B cell (primary cell): ENCODE results near the gene CEP89. TPM values are rescaled to one million over a fixed set of nuclear protein-coding genes. Genes with fewer than 3 reads are reported as not detected.
"Not testable (repeated sequence)": the region's sequence is repeated elsewhere in the genome, so short reads cannot be mapped to it uniquely, and the experiment has no call there.

ENCODE experiments used
- ATAC-seq: fragments of 200-7000 bp; cut with Tn5 transposase; one replicate; pipeline ENCODE4 v1.10.0; 2021; ENCODE audit warnings: low read depth, mild to moderate bottlenecking, moderate number of reproducible peaks, moderate library complexity
- CTCF ChIA-PET: fragments of 350-600 bp; sonication (Branson Sonifier 250); formaldehyde crosslinking; loops from one replicate; lab custom pipeline; 2021; ENCODE audit warnings: antibody characterized with exemption, inconsistent platforms; lab: Charles Lee
- POLR2A ChIA-PET: fragments of 350-600 bp; sonication (Branson Sonifier 250); formaldehyde crosslinking; loops from one replicate; lab custom pipeline; 2021; ENCODE audit warnings: antibody characterized with exemption; lab: Charles Lee
- DNase-seq: peaks from one replicate; pipeline ENCODE4 v3.0.0; 2013
- H2AFZ ChIP-seq: 2 replicates; pipeline ENCODE4 v1.6.1; 2012; ENCODE audit warnings: mild to moderate bottlenecking, low read depth, low read length; ENCODE audit not compliant: insufficient read depth, poor library complexity, severe bottlenecking
- H3K27ac ChIP-seq, 2 donors: 1 replicate in 1 of 2; 2 replicates in 1 of 2; pipeline ENCODE4 v1.5.1; 2012 to 2013; ENCODE audit warnings: low read length in 2 of 2, mild to moderate bottlenecking in 2 of 2, moderate library complexity in 1 of 2
- H3K27me3 ChIP-seq, 4 experiments: fragments of 200-600 bp in 1 of 4; sonication (generic) in 1 of 4; replicated peaks in 1 of 4; 1 replicate in 2 of 4; 2 replicates in 2 of 4; pipeline versions ENCODE4 v1.6.1 to v1.7.0; 2013 to 2016; ENCODE audit warnings: low read length in 3 of 4, mild to moderate bottlenecking in 2 of 4, mixed read lengths in 1 of 4, moderate library complexity in 1 of 4; ENCODE audit not compliant: insufficient read depth in 4 of 4, control insufficient read depth in 3 of 4; ENCODE audit errors: control extremely low read depth in 1 of 4
- H3K36me3 ChIP-seq, 2 experiments: replicated peaks in 1 of 2; 1 replicate in 1 of 2; 2 replicates in 1 of 2; pipeline versions ENCODE4 v1.6.1 to v1.7.1; 2013; ENCODE audit warnings: low read length in 1 of 2; ENCODE audit not compliant: insufficient read depth in 2 of 2, control insufficient read depth in 1 of 2; ENCODE audit errors: control extremely low read depth in 1 of 2, extremely low read depth in 1 of 2
- H3K4me1 ChIP-seq, 2 donors: fragments of 200-600 bp in 1 of 2; sonication (generic) in 1 of 2; 1 replicate in 1 of 2; 2 replicates in 1 of 2; pipeline versions ENCODE4 v1.5.1 to v1.6.1; 2013 to 2017; ENCODE audit warnings: low read length in 2 of 2; ENCODE audit not compliant: control insufficient read depth in 2 of 2, insufficient read depth in 2 of 2
- H3K4me2 ChIP-seq: replicated peaks from 2 replicates; pipeline ENCODE3; 2012; ENCODE audit warnings: mild to moderate bottlenecking, low read depth, low read length; ENCODE audit not compliant: poor library complexity, severe bottlenecking
- H3K4me3 ChIP-seq, 5 experiments: fragments of 200-600 bp in 1 of 5; sonication (generic) in 1 of 5; 1 replicate in 3 of 5; 2 replicates in 2 of 5; pipeline versions ENCODE4 v1.5.1 to v1.7.0; 2011 to 2016; ENCODE audit warnings: low read length in 4 of 5, mild to moderate bottlenecking in 4 of 5, low read depth in 2 of 5, control low read depth in 1 of 5, moderate library complexity in 1 of 5; ENCODE audit not compliant: insufficient read depth in 1 of 5; ENCODE audit errors: control extremely low read depth in 1 of 5, extremely low read depth in 1 of 5
- H3K79me2 ChIP-seq: fragments of 200-600 bp; sonication (generic); one replicate; pipeline ENCODE4 v1.6.0; 2016; ENCODE audit warnings: low read length; ENCODE audit not compliant: control insufficient read depth, insufficient read depth
- H3K9ac ChIP-seq: fragments of 200-600 bp; sonication (generic); 2 replicates; pipeline ENCODE4 v1.6.1; 2017; ENCODE audit warnings: mild to moderate bottlenecking, low read length, moderate library complexity
- H3K9me3 ChIP-seq, 3 donors: one replicate each; pipeline versions ENCODE4 v1.6.1 to v1.7.1; 2013; ENCODE audit warnings: low read length in 2 of 3; ENCODE audit not compliant: control insufficient read depth in 2 of 3, insufficient read depth in 1 of 3; ENCODE audit errors: control extremely low read depth in 1 of 3
- H4K20me1 ChIP-seq: 2 replicates; pipeline ENCODE4 v1.6.0; 2012; ENCODE audit warnings: mild to moderate bottlenecking, low read length; ENCODE audit not compliant: insufficient read depth, control insufficient read depth, poor library complexity, severe bottlenecking
- H3K27ac Mint-ChIP-seq: one replicate; pipeline ENCODE4 v1.8.0; 2021; ENCODE audit warnings: mixed read lengths
- H3K27me3 Mint-ChIP-seq: one replicate; pipeline ENCODE4 v1.8.0; 2021; ENCODE audit warnings: mixed read lengths
- H3K4me1 Mint-ChIP-seq: one replicate; pipeline ENCODE4 v1.8.0; 2021; ENCODE audit warnings: mixed read lengths
- H3K4me3 Mint-ChIP-seq: one replicate; pipeline ENCODE4 v1.8.0; 2021; ENCODE audit warnings: mixed read lengths
- H3K9me3 Mint-ChIP-seq: one replicate; pipeline ENCODE4 v1.8.0; 2022; ENCODE audit warnings: mixed read lengths; ENCODE audit not compliant: insufficient read depth
- EZH2 ChIP-seq: IDR thresholded peaks from 2 replicates; pipeline ENCODE4 v1.6.1; 2012; ENCODE audit warnings: borderline replicate concordance, low read depth, mild to moderate bottlenecking, moderate library complexity, low read length; ENCODE audit not compliant: insufficient read depth, poor library complexity, severe bottlenecking
- WGBS: methylation state at CpG from one replicate; pipeline ENCODE4 v1.1.5; 2013; ENCODE audit warnings: missing lambda C conversion rate; ENCODE audit not compliant: insufficient coverage; 5-methylcytosine and 5-hydroxymethylcytosine counted together
- intact Hi-C: fragments of 100-400 bp; cut with micrococcal nuclease; formaldehyde crosslinking; loops from one replicate; pipeline ENCODE4 v1.10.0; 2022
- polyA plus RNA-seq: library from polyadenylated mRNA; depleted of rRNA; stranded (reverse); fragments of >200 nt; gene quantifications from 2 replicates; pipeline ENCODE4 v1.2.3, GENCODE V29; 2012
- total RNA-seq, 2 donors: library from RNA; stranded (reverse); fragments of 120-200 nt in 1 of 2; gene quantifications; 1 replicate in 1 of 2; 2 replicates in 1 of 2; pipeline versions ENCODE4 v1.2.3 to v1.2.4, GENCODE V29; 2013 to 2022
- TF ChIP-seq, protein P1 (sequence below): fragments of 200-600 bp; IDR thresholded peaks from one replicate; pipeline ENCODE4 v1.8.0; 2022; ENCODE audit warnings: antibody characterized with exemption, mild to moderate bottlenecking

CEP89 gene
- total and polyA plus RNA-seq, 2 donors (not counting 1 experiment from before 2014, with no cell fraction given) = 10.2 to 38.6 TPM

DNA sequence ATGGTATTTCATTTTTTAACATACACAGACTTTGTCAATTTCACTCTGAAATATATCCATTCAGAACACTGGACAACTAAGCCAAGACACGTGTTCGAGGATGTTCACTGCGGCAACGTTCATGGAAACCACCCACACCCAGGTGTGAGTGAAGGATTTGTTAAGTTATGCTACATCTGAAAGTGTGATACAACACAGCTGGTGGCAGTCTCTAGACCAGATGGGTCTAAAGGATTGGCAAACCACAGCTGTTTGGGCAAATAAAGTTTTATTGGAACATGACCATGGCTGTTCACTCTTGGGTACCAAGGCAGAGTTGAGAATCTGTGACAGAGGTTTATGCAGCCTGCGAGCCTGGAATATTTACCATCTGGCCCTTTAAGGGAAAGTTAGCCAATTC, 114.2 kb downstream of the CEP89 start:
- Histone ChIP-seq H3K9me3 (no peaks in the 10 kb centered on the region), H2AFZ (no peak overlapping the region), H3K79me2 (no peaks in the 10 kb centered on the region), H3K4me1 (no peaks in the 10 kb centered on the region), H4K20me1 (no peaks in the 10 kb centered on the region), H3K4me2 (no peak overlapping the region), H3K36me3 (no peaks in the 10 kb centered on the region), H3K4me3 (no peak overlapping the region), H3K27ac (no peak overlapping the region), H3K27me3 (no peaks in the 10 kb centered on the region), H3K9ac (no peak overlapping the region)
- 100% methylated on average over 1 of the region's 5 CpGs for WGBS
- no peak for ATAC-seq
- no peaks in the 10 kb centered on the region for H3K27me3 Mint-ChIP-seq
- TF ChIP-seq EZH2 = no peak
- TF ChIP-seq, protein P1, sequence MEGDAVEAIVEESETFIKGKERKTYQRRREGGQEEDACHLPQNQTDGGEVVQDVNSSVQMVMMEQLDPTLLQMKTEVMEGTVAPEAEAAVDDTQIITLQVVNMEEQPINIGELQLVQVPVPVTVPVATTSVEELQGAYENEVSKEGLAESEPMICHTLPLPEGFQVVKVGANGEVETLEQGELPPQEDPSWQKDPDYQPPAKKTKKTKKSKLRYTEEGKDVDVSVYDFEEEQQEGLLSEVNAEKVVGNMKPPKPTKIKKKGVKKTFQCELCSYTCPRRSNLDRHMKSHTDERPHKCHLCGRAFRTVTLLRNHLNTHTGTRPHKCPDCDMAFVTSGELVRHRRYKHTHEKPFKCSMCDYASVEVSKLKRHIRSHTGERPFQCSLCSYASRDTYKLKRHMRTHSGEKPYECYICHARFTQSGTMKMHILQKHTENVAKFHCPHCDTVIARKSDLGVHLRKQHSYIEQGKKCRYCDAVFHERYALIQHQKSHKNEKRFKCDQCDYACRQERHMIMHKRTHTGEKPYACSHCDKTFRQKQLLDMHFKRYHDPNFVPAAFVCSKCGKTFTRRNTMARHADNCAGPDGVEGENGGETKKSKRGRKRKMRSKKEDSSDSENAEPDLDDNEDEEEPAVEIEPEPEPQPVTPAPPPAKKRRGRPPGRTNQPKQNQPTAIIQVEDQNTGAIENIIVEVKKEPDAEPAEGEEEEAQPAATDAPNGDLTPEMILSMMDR = no peak
- intact Hi-C loops = no loop called here
- H3K27ac Mint-ChIP-seq = no peak overlapping the region
- H3K4me3 Mint-ChIP-seq = no peak overlapping the region
- POLR2A ChIA-PET = no interaction called here
- no peaks in the 10 kb centered on the region for H3K4me1 Mint-ChIP-seq
- H3K9me3 Mint-ChIP-seq = no peaks in the 10 kb centered on the region
- CTCF ChIA-PET = no interaction called here
- DNase-seq = no peak

DNA sequence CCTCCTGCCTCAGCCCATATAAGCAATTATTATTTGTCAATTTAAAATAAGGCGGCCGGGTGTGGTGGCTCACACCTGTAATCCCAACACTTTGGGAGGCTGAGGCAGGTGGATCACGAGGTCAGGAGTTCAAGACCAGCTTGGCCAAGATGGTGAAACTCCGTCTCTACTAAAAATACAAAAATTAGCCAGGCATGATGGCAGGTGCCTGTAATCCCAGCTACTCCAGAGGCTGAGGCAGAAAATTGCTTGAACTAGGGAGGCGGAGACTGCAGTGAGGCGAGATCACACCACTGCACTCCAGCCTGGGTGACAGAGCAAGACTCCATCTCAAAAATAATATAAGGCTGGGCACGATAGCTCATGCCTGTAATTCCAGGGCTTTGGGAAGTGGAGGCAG, 114.9 kb downstream of the CEP89 start:
- POLR2A ChIA-PET, H2AFZ ChIP-seq, CTCF ChIA-PET, H3K27ac ChIP-seq, H3K4me1 Mint-ChIP-seq, H3K27me3 Mint-ChIP-seq, H3K4me2 ChIP-seq, H3K27ac Mint-ChIP-seq, H3K9ac ChIP-seq, H3K79me2 ChIP-seq, H3K27me3 ChIP-seq, ATAC-seq, H3K4me1 ChIP-seq, DNase-seq, intact Hi-C loops, H3K4me3 Mint-ChIP-seq, H3K4me3 ChIP-seq, H3K36me3 ChIP-seq, H4K20me1 ChIP-seq, H3K9me3 ChIP-seq, H3K9me3 Mint-ChIP-seq: not testable (repeated sequence)
- 95% methylated on average over 7 of the region's 7 CpGs for WGBS
